Measurements from ENCODE around the gene HRK.

Gene HRK

DNA sequence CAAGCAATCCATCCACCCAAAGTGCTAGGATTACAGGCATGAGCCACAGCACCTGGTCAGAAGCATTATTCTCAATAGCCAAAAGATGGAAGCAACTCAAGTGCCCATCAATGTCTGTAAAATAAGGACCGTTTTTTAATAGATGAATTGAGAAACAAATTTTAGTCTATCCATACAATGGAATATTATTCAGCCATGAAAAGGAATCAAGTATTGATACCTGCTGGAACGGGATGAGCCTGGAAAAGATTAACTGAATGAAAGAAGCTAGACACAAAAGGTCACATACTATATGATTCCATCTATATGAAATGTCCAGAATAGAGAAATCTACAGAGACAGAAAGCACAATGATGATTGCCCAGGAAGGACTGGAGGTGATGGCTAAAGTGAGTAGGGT, 20.4 kb upstream of the HRK start:
- in situ Hi-C loops (cut with MboI; ENCODE audit: low sequenced_read_pairs): no loop called here

DNA sequence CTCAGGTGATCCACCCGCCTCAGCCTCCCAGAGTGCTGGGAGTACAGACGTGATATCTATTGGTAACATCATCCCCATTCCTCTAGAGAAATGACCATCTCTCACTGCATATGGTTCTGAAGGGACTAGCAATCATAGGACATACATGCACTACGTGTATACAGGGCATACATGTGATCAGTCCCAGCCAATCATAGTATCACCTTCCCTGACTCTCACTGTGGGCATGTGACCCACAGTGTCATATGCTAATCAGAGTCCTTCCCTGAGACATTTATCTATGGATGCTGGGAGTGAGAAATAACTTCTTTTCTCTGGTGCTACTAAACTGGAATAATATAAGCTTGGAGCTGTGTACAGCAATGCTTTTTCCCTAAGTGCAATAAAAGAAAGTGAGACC, 17.4 kb upstream of the HRK start:
- in situ Hi-C loops (cut with MboI; ENCODE audit: low sequenced_read_pairs): no loop called here

- in situ Hi-C loops (cut with MboI; ENCODE audit: low sequenced_read_pairs): no loop called here
Observed at GRCh38 chr12:116897476-116897875, 16.2 kb upstream of the HRK start.

GRCh38 chr12:116896411-116896924, 15.2 kb upstream of the HRK start:
- in situ Hi-C loops (cut with MboI; ENCODE audit: low sequenced_read_pairs): no loop called here

DNA sequence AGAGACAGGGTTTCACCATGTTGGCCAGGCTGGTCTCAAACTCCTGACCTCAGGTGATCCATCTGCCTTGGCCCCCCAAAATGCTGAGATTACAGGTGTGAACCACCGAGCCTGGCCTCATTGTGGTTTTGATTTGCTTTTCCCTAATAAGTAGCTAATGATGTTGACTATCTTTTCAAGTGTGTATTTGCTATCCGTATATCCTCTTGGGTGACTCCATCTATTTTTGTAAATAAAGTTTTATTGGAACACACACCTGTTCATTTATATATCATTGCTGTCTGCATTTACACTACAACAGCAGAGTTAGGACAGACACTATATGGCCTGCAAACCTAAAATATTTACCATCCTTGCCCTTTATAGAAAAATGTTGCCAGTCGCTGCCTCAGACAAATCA, 13.7 kb upstream of the HRK start:
- in situ Hi-C loops (cut with MboI; ENCODE audit: low sequenced_read_pairs): no loop called here

- in situ Hi-C loops (cut with MboI; ENCODE audit: low sequenced_read_pairs): no loop called here
Observed at GRCh38 chr12:116892349-116893140, 11.3 kb upstream of the HRK start.

DNA sequence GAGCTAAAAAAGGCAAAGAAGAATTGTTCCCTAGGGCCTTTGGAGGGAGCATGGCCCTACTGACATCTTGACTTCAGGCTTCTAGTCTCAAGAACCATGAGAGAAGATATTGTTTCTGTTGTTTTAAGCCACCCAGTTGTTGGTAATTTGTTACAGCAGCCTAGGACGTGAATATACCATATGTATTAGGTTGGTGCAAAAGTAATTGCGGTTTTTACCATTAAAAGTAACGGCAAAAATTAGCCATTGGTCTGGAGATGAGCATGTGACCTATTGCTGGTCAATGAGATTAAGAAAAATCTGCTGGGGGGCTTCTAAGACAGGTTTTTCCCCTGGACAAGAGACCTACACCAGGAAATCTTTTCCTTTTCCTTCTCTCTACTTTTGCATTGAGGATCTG, 9.8 kb upstream of the HRK start:
- in situ Hi-C loops (cut with MboI; ENCODE audit: low sequenced_read_pairs): no loop called here

DNA sequence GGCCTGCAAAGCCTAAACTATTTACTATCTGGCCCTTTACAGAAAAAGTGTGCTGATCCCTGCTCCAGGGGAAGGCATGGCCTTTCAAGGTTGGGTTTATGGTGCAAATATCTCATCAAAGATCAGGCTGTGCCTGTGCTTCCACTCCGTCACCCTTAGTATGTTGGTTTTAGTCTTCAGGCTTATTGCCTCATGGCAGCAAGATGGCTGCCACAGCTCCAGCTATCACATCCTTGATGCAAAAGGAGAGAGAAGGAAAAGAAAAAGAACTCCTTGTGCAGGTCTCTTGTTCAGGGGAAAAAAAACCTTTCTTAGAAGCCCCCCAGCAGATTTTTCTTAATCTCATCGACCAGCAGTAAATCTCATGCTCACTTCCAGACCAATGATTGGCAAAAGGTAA, 9.1 kb upstream of the HRK start:
- in situ Hi-C loops (cut with MboI; ENCODE audit: low sequenced_read_pairs): no loop called here

GRCh38 chr12:116887897-116888296, 6.7 kb upstream of the HRK start:
- in situ Hi-C loops (cut with MboI; ENCODE audit: low sequenced_read_pairs): no loop called here

GRCh38 chr12:116887244-116887643, 6.0 kb upstream of the HRK start:
- in situ Hi-C loops (cut with MboI; ENCODE audit: low sequenced_read_pairs): no loop called here

GRCh38 chr12:116885491-116885890, 4.2 kb upstream of the HRK start:
- in situ Hi-C loops (cut with MboI; ENCODE audit: low sequenced_read_pairs): no loop called here

- in situ Hi-C loops (cut with MboI; ENCODE audit: low sequenced_read_pairs): no loop called here
Observed at GRCh38 chr12:116884871-116885270, 3.6 kb upstream of the HRK start.

DNA sequence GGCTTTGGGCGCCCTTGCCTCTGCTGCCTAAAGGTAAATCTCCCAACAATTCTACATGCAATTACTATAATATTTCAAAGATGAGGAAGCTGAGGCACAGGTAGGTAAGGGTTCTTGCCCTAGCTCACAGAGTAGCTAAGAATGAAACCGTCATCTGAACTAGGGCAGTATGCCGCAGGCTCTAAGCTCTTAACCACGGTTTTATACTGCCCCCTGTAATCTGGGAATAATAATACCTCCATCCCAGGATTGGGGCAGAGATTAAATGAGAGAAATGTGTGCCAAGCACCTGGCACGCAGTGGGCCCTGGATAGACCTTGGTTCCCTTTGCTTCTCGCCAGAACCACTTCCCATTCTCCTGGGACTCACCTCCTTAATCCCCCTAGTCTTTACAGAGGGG, 1.5 kb upstream of the HRK start:
- in situ Hi-C loops (cut with MboI; ENCODE audit: low sequenced_read_pairs): no loop called here

- in situ Hi-C loops (cut with MboI; ENCODE audit: low sequenced_read_pairs): no loop called here
Observed at GRCh38 chr12:116881877-116882507, 751 bp upstream of the HRK start.

- in situ Hi-C loops (cut with MboI; ENCODE audit: low sequenced_read_pairs): no loop called here
Observed at GRCh38 chr12:116880817-116881324, 370 bp downstream of the HRK start.

GRCh38 chr12:116880213-116880816, 926 bp downstream of the HRK start:
- in situ Hi-C loops (cut with MboI; ENCODE audit: low sequenced_read_pairs): no loop called here

GRCh38 chr12:116879509-116880212, 1.6 kb downstream of the HRK start:
- in situ Hi-C loops (cut with MboI; ENCODE audit: low sequenced_read_pairs): no loop called here

DNA sequence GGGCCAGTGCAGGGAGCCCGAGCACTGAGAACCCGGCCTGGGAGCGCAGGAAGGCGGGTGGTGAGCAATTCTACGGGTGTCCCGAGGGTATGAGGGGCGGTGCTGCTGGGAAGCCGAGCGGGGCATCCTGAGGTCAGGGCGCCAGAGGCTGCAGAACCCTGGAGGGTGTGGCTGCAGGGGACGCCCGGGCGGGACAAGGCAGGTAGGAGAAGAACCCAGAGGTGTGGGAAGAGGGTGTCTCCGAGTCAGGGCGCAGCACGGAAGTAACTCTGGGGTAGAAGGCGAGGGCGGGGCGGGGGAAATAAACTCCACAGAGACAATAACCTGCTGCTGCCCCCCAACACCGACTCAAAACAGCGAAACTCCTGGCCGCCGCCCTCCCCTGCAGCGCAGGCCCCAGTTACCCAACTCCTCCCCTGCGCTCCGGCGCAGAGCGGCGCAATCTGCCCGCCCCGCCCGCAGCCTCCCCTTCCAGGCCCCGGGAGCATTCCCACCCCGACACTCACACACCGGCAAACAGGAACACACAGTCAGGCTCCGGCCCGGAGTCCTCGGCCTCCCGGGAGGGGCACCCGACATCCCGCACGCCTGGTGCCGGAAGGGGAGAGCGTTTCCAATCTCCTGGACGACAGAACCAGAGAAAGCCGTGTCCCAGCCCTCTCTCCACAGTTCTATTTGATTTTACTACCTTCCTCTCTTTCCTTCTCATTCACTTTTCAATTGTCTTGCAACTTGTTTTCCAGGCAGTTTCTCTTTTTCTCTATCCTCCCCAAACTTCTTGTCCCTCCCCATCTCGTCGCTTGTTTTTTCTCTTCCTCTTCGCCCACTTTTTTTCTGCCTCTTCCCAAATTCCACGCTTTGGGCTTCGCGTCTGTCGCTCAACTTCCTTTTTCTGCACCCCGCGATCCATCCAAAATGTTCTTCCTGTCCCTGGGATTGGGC, 2.4 kb downstream of the HRK start:
- in situ Hi-C loops (cut with MboI; ENCODE audit: low sequenced_read_pairs): no loop called here

GRCh38 chr12:116876151-116876869, 4.9 kb downstream of the HRK start:
- in situ Hi-C loops (cut with MboI; ENCODE audit: low sequenced_read_pairs): no loop called here
